Sigmoid colon (tissue), 4 donors: ENCODE results near the gene HCN2.

ENCODE experiments used
- CTCF ChIP-seq, 4 experiments: fragments of 450-650 bp in 3 of 4; fragments of 200-600 bp in 1 of 4; IDR thresholded peaks; one replicate each; pipeline ENCODE4 v1.5.1; 2016 to 2019; ENCODE audit warnings: antibody characterized with exemption in 4 of 4, mild to moderate bottlenecking in 3 of 4, moderate library complexity in 2 of 4
- EP300 ChIP-seq, 4 donors: sonication (generic); formaldehyde crosslinking; IDR thresholded peaks; one replicate each; pipeline ENCODE4 v1.6.1; 2017; ENCODE audit warnings: antibody characterized with exemption in 4 of 4
- POLR2A ChIP-seq, 2 donors: fragments of 450-650 bp; IDR thresholded peaks; one replicate each; pipeline ENCODE4 v1.6.1; 2016; ENCODE audit warnings: antibody characterized with exemption in 2 of 2, mild to moderate bottlenecking in 2 of 2, moderate library complexity in 2 of 2
- POLR2AphosphoS5 ChIP-seq, 4 donors: sonication (generic); formaldehyde crosslinking; IDR thresholded peaks; one replicate each; pipeline ENCODE4 v1.6.1; 2017; ENCODE audit warnings: antibody characterized with exemption in 4 of 4

- TF ChIP-seq CTCF (IDR thresholded peaks at IDR 0.05) (no peak), POLR2A (IDR thresholded peaks at IDR 0.05) (no peak), POLR2AphosphoS5 (IDR thresholded peaks at IDR 0.05) (no peak), EP300 (IDR thresholded peaks at IDR 0.05) (no peak)
These were observed 8.1 kb upstream of the HCN2 start for GRCh38 chr19:581399-582111.
